CD4-positive, alpha-beta T cell treated with Interleukin-4 for 4 hours (primary cell): ENCODE results near the gene ASCL2.

ENCODE experiments used
- DNase-seq: peaks from one replicate; pipeline ENCODE4 v3.0.0-alpha.2; 2020

ASCL2 gene

DNA sequence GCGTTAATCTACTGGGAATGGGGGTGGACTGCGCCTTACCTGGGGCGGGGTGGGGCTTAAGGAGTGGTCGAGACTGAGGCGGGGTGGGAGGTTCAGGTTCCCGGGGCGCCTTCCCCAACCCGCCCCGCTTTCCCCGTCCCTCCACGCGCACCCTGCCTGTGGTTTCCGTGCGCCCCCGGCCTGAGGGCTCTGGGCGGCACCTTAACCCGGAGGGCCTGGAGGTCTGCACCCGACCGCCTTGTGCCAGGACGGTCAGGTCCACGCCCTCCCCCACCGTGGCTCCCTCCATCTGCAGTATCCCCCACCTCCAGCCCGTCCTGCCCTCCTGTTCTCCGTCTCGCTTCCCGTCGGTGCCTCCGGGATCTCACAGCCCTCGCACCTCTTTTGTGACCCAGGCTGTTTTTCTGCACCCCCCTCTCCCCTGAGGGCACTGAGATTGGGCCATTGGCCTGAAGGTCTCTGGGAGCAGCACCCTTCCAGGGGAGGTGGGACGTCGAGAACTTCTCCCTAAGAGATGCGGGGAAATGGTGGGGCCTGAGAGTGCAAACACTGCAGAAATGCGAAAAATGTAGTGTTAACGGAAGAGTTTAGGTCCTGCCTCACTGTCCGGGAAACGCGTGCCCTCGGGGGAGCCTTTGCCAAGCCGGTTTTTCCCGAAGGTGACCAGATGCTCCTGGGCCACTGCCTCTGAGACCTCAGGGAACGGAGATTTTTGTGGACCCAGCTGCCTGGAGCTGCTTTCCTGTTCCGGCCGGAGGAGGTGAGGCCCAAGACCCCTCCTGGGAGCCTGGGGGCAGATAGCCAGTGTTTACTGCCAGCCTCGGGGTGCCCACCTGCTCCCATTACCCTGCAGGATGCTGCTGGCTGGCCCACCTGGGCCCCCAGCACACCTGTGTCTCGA is 1.2 kb upstream of the ASCL2 start:
- DNase-seq = no peak

- peak; percentile 39 for DNase-seq
Observed at GRCh38 chr11:2271077-2271326, 614 bp upstream of the ASCL2 start.

DNA sequence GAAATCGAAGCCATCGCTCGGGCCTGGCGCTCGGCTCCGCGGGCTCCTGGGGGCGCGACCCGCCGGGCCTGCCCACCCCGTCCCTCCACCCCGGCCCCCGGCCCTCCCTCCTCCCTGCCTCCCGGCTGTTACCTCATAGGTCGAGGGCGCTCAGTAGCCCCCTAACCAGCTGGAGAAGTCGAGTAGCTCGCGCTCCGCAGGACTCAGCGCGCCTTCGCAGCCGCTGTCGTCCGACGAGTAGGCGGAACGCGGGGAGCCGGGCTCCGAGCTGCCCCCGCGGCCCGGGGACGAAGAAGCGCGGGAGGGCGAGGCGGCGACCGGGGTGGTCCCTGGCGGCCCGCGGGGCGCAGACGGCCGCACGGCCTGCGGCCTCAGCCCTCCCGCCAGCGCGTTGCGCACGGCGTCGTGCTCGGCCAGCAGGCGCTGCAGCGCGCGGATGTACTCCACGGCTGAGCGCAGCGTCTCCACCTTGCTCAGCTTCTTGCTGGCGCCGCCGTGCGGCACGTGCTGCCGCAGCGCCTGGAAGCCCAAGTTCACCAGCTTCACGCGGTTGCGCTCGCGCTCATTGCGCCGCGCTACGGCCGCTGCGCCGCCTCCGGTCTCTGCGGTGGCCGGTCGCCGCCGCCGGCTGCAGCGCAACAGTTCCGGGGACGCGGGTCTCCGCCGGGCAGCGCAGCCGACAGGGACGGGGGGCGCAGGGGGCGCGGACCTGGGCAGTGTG is 627 bp downstream of the ASCL2 start:
- DNase-seq = peak; percentile 30

DNA sequence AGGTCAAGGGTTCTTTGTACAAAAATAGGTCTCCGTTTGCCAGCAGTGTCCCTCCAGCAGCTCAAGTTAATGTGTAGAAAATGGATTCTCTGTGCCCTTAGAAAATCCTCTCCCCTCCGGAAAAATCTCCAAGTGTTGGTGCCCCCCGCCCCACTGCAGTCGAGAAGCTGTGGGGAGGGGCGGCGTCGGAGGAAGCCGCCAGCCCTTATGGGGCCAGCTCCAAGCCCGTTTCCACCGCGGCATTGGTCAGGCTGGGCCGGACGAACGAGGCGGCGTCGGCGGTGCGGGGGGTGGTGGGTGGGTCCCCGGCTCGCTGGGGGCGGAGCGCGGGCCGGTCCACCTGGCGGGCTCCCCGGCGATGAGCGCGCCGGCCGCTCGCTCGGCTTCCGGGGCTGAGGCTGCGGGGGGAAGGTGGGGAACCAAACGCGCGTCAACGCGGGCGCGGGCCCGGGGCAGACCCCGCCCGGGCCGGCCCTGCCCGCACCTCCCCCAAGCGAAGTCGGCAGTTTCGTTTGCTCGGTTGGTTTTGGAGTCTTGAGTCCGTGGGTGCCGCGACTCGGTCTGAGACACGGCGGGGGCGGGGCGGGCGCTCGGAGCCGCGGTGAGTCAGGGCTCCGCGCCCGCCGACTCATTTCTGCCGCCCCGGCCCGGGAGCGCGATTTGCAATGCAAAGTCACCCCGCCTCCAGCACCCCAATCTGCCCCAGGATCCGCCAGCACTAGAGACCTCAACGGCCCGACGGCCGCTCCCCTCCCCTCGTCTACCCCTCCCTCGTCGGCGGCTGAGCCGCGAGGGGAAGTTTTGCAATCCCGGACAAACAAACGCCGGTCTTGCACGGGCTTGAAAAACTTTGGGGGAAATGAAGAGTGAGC is 1.4 kb downstream of the ASCL2 start:
- peak; percentile 51 for DNase-seq

- no peak for DNase-seq
Observed at GRCh38 chr11:2267851-2268728, 2.3 kb downstream of the ASCL2 start.

DNA sequence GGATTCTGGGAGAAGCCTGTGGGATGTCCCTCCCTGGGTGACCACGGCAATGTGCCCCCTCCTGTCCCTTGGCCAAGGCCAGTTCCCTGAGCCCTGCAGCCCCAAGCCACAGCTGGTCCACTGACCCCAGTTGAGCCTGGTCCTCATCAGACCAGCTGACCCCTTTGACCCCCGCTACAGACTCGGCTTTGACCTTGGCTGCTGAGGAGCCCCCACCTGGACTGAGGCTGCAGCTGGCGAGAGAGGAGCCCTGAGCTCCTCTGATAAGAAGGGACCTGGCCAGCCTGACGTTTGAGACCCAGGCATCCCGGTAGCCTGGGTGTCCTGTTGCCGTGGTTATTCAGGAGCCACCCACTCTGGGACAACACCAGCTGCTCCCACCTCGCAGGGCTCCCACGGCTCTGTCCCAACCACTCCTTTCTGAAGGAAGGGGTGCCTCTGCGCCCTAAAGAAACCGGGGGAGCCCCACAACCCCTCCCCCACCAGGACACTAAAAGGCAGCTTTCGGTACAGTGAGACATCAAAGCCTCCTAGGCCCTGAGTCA is 3.0 kb downstream of the ASCL2 start:
- no peak for DNase-seq

- no peak for DNase-seq
Observed at GRCh38 chr11:2266586-2267305, 3.6 kb downstream of the ASCL2 start.

GRCh38 chr11:2265854-2266585 is 4.4 kb downstream of the ASCL2 start:
- DNase-seq = no peak

- peak; percentile 32 for DNase-seq
Observed at GRCh38 chr11:2265396-2265795, 5.0 kb downstream of the ASCL2 start.

- DNase-seq = no peak
Observed at GRCh38 chr11:2264366-2265053, 5.9 kb downstream of the ASCL2 start.

DNA sequence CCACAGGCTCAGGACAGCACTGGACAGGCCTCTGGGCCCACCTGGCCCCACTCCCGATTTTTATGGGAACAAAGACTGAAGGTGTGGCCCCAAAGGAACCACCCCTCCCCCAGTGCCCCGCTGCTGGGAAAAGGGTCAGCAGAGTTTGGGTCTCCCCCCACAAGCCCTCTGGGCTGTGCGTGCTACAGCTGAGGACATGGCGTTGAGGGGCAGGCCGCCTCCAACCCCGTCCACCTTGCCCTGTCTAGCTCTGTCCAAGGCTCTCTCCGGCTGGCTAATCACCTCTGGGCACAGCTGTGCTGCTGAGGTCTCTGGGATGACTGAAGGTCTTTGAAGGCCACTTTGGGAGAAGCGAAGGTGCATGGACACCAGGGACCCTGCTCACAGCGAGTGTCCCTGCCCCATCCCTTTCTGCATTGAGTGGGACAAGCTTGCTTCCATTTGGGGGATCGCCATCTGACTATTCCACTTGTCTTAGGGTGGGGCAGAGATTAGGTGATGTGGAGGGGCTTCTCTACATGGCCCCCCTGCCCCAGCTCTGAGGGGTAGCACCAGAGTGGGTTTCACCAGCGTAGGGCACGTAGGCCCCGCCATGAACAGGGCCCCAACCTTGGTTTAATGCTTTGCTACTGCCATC is 6.5 kb downstream of the ASCL2 start:
- no peak for DNase-seq

DNA sequence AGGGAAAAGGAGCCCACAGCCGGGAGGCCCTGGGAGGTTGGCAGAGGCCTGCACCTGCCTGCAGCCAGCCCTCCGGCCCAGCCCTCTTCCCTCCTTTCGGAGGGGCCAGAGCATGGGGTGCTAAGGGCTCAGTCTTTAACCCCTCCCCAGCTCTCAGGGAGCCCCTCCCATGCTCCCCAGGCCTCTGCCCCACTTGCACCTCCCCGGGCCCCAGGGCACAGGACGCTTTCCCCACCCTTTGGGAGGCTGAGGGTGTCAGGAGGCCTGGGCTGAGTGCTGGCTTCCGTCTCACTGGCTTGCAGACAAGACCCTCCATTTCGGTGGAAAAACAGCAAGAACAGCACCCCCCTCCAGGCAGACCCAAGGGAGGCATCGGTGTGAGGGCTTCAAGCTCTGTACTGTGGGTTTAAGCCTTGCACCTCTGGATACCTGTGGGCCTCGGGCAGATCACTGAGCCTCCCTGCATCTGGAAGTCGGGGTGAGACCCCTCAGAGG is 7.3 kb downstream of the ASCL2 start:
- no peak for DNase-seq

DNA sequence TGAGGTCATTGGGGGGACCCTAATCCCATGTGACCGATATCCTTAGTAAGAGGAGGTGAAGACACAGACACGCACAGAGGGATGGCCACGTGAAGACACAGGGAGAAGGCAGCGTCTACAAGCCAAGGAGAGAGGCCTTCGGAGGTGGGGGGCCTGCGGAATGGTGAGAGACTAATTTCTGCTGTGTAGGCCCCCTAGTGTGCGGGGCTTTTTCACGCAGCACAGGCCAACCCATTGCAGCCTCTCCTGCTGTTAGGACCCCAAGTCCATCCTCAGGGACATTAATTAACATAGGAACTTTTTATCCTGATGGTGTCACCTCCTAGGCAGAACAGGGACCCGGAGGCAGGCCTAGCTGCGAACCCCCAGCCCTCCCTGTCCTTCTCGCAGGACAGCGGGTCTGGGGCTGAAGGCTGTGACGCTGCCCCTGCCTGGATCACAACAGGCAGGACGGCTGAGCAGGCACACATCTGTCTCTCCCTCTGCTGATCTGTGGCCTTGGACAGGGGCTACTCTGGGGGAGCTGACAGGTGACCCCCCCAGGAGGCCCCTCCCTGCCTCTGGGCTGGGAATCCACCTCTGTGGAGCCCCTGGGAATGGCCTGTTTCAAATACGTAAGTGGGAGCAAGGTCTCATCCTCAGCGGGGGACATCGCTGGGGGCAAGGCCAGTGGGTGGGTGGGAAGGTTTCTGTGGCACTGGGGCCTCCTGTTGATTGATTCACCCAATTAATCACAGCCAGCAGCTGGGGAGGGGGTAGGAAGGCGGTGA is 7.9 kb downstream of the ASCL2 start:
- DNase-seq = no peak

DNA sequence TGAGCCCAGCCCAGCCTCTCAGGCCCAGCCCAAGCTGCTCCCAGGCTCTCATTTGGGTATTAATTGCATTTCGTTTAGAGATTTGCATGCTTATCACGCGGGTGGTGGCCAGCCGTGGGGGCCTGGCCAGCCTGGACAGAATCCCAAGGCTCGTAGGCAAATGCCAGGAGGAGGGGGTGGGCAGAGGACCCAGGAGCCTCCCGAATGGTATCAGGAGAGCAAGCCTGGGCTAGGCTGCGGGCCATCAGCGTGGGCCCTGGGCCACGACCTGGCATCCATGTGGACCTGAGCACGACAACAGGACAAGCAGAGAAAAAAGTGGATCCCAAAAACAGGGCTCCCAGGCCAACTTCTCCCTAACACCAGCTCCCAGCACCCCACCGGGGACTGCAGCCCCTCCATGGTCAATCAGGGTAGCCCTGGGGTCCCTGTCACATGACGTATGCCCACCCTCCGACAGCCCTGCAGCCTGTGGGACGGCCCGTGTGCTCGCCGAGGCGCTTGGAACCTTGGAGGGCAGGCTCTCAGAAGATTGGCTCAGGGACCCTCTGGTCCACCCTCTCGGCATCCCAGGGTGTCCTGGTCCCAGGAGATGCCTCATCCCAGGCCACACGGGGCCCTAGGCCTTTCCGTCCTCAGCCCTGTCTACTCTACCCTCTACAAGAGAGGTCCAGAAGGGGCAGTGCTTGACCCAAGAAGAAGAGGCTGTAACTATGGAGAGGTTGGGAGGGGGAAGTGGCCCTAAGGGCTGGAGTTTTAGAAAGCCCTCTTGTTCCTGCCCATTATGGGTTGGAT is 8.8 kb downstream of the ASCL2 start:
- DNase-seq = no peak

DNA sequence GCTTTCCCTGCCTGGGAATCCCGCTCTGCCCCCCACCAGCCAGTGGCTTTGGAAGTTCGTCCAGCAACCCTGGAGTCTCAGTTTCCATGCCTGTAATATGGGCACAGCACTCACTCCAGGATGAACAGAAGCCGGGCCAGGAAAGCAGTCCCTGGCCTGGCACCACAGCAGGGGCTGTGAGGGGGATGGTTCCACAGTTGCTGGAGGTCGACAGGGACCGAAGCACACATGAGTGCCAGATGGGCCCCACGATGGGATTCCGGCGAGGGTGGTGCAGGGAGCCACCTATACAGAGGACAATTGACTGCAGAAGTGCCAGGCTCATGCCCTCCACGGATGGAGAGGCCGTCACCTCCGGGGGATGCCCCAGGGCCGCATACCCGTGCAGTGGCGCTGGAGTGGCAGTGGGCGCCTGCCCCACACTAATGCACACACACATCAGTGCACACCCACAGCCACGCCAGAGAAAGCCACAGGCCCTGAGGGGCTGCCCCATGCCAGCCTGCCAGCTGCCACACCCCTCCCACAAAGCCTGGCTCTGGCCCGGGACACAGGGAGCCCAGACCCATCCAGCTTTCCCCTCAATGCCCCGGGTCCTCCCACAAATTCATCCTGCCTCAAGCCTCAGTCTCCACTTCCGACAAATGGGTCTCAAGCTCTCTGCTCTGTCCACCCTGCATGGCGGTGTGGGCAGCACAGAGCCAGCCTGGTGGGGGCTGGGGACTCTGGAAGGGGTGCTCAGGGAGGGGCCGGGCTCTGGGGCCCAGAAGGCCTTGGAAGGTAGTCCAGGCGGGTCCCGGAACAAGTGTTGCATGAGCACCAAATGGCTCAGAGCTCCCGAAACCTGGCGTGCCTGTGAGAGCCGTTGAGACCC is 9.7 kb downstream of the ASCL2 start:
- DNase-seq = no peak

DNA sequence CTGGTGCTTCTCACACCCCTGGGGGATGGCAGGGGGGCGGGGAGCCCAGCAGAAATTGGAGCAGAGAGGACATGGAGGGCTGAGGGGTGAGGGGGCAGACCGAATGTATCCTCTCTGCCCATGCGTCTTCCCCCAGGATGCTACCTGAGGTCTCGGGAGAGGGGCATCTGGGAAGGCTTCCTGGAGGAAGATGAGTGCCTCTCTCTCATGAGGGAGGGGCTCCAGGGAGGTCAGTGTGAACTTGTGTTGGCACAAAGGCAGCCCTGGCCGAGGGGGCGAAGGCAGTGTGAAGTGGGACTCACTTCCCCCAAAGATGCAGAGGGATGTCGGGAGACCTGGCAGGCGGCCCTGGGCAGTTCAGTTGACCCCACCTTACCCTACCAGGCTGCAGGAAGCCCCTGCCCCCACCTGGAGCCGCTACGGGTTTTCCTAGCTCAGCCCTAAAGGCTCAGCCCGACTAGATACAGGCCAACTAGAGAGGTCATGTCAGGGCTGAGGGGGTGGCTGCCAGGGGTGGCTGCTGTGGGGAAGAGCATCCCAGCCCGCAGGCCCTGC is 10.4 kb downstream of the ASCL2 start:
- no peak for DNase-seq

- no peak for DNase-seq
Observed at GRCh38 chr11:2259466-2259830, 10.9 kb downstream of the ASCL2 start.
